Measurements from ENCODE around the gene STK39.
A peak's percentile ranks its signal among the peaks of the same experiment; 100 is the strongest.

STK39 gene

DNA sequence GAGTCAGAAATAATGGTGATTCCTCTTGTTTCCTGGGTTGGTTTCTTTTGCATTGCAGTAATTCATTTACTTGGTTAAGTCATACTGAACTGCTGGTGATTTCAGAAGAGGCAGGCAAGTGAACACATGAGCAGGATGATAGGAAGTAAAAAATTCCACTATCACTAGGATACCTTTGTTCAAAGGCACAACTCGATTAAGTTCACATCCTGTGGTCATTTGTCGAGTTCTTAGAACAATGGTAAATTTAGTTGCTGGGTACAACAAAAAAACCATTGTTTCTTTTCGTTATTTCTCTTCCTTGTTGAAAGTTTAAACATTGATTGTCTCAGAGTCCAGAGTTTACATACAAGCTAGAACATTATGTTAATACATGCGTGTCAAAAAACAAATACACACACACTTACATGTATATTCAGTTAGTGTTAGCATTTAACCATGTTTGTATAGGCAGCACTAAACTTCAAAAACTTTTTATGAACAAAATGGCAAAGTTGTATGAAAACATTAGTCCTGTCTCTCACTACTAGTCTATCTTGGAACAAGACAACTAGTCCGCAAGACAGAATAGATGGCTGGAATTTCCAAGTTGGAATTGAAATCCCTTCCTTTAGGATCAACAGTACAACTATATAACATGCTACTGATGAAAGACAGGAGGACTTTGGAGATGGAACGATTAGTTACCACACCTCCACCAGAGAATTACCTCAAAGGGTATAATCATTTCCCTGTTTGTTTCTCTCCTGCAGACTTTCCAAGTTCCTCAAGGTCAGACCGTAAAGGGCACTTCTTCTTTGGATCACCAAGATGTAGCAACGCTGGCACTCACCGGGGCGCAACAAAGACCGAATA, 26.2 kb downstream of the STK39 start:
- H3K36me3 ChIP-seq (ENCODE audit: control insufficient read depth in 1 of 2, insufficient read depth in 2 of 2, low read length in 2 of 2) = no peaks in the 10 kb centered on the region
- H3K27me3 ChIP-seq (ENCODE audit: low read depth, low read length) = no peaks in the 10 kb centered on the region
- H3K4me1 ChIP-seq (ENCODE audit: control insufficient read depth in 1 of 2, insufficient read depth in 2 of 2, low read length in 2 of 2) = peaks cover 0 to 5% of the 10 kb centered on the region in 2 donors
- H3K27ac ChIP-seq (ENCODE audit: low read length) = peak overlapping the region; percentile 80
- H3K9me3 ChIP-seq (ENCODE audit: control insufficient read depth in 1 of 2, low read length in 2 of 2) = no peaks in the 10 kb centered on the region
- H3K4me3 ChIP-seq (ENCODE audit: low read depth in 1 of 2, low read length in 2 of 2) = no peak overlapping the region

DNA sequence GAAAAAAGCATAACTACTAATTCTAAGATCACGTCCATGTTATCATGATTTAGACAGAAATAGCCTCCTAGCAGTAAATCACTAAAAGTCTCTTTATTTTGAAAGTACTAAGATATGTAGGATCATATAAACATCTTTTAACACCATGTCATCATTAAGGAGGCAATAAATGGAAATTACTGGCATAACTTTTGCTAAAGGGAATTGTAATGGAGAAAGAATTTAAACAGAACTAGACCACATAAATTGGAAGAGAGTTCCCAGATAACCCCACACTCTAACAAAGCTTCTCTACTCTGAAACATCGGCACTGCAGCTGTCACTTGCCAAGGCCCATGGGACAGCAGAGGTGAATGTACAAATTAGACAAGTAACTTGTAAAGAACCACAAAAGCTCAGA, 29.5 kb downstream of the STK39 start:
- H3K27me3 ChIP-seq (ENCODE audit: low read depth, low read length) = no peaks in the 10 kb centered on the region
- H3K9me3 ChIP-seq (ENCODE audit: control insufficient read depth in 1 of 2, low read length in 2 of 2) = no peaks in the 10 kb centered on the region
- H3K27ac ChIP-seq (ENCODE audit: low read length) = no peak overlapping the region
- H3K36me3 ChIP-seq (ENCODE audit: control insufficient read depth in 1 of 2, insufficient read depth in 2 of 2, low read length in 2 of 2) = no peaks in the 10 kb centered on the region
- H3K4me1 ChIP-seq (ENCODE audit: control insufficient read depth in 1 of 2, insufficient read depth in 2 of 2, low read length in 2 of 2) = peaks cover 0 to 7% of the 10 kb centered on the region in 2 donors
- no peak overlapping the region for H3K4me3 ChIP-seq (ENCODE audit: low read depth in 1 of 2, low read length in 2 of 2)

DNA sequence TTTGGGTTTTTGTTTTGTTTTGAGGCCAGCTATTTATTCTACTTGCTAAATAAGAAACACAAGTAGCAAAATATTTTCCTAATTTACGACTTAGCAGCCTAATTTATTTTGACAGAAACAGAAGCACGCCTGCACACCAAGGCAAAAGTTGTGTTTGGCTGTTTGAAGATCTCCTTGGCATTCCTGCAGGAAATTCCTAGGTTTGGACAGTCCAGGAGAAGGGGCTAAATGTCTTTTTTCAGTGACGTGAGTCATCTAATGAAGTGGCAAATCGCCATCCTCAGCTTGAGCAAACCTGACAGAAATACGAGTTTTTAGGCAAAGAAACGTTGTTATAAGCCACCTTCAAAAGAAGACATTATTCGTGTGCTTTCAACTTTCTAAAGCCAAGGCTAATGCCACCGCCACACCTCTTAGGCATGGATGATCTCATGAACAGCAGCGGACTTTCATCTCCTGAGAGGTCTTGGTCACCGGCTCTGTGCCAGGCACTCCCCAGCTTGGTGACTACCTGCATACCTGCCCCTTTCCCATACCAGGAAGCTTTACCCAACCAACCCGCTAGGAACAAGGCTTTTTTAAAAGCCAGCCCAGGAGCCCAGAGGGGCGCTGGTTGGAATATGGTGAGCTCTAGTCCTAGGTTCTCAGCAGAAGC, 30.9 kb downstream of the STK39 start:
- H3K27ac ChIP-seq (ENCODE audit: low read length) = peak overlapping the region; percentile 47
- peaks cover 3 to 9% of the 10 kb centered on the region in 2 donors for H3K4me1 ChIP-seq (ENCODE audit: control insufficient read depth in 1 of 2, insufficient read depth in 2 of 2, low read length in 2 of 2)
- no peaks in the 10 kb centered on the region for H3K9me3 ChIP-seq (ENCODE audit: control insufficient read depth in 1 of 2, low read length in 2 of 2)
- H3K4me3 ChIP-seq (ENCODE audit: low read depth in 1 of 2, low read length in 2 of 2) = no peak overlapping the region
- no peaks in the 10 kb centered on the region for H3K27me3 ChIP-seq (ENCODE audit: low read depth, low read length)
- H3K36me3 ChIP-seq (ENCODE audit: control insufficient read depth in 1 of 2, insufficient read depth in 2 of 2, low read length in 2 of 2) = no peaks in the 10 kb centered on the region

DNA sequence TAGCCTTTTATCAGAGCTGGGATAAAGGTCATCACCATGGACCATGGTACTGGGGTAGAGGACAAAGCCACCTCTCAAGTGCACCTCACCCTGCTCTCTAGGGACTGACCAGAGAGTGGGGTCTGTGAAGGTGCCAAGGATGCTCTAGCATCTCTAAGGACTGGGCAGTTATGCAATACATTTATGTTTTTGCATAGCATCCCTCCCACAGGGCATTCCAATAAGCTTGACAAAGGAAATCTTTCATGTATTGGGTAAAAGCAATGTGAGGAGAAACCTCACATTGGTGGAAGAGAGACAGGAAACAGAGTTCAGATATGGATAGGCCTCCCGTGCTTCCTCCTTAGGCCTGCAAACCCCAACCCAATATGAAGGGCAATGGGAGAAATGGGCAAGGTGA, 31.6 kb downstream of the STK39 start:
- Histone ChIP-seq H3K27me3 (ENCODE audit: low read depth, low read length) (no peaks in the 10 kb centered on the region), H3K27ac (ENCODE audit: low read length) (peak overlapping the region; percentile 47), H3K4me3 (ENCODE audit: low read depth in 1 of 2, low read length in 2 of 2) (no peak overlapping the region), H3K9me3 (ENCODE audit: control insufficient read depth in 1 of 2, low read length in 2 of 2) (no peaks in the 10 kb centered on the region), H3K36me3 (ENCODE audit: control insufficient read depth in 1 of 2, insufficient read depth in 2 of 2, low read length in 2 of 2) (no peaks in the 10 kb centered on the region), H3K4me1 (ENCODE audit: control insufficient read depth in 1 of 2, insufficient read depth in 2 of 2, low read length in 2 of 2) (peaks cover 8 to 14% of the 10 kb centered on the region in 2 donors)

DNA sequence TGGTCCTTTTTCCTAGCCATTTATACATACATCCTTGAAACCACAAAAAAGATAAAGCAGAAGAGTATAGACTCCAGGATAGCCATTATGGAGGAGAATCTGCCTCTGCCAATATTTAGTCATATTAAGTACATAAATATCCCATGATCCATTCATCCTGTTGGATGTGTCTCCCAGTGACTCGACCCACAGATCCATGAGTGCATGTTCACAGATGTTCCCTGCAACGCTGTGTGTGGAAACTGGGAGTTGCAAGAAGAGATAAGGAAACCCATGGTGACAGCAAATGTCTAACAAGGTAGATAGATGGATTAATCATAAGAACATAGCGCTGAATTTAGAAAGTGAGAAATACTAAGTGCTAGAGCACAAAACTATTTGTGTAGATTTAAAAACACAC, 34.5 kb downstream of the STK39 start:
- H3K9me3 ChIP-seq (ENCODE audit: control insufficient read depth in 1 of 2, low read length in 2 of 2) = no peaks in the 10 kb centered on the region
- no peaks in the 10 kb centered on the region for H3K36me3 ChIP-seq (ENCODE audit: control insufficient read depth in 1 of 2, insufficient read depth in 2 of 2, low read length in 2 of 2)
- H3K4me1 ChIP-seq (ENCODE audit: control insufficient read depth in 1 of 2, insufficient read depth in 2 of 2, low read length in 2 of 2) = peaks cover 12 to 14% of the 10 kb centered on the region in 2 donors
- no peak overlapping the region for H3K27ac ChIP-seq (ENCODE audit: low read length)
- no peaks in the 10 kb centered on the region for H3K27me3 ChIP-seq (ENCODE audit: low read depth, low read length)
- H3K4me3 ChIP-seq (ENCODE audit: low read depth in 1 of 2, low read length in 2 of 2) = no peak overlapping the region

DNA sequence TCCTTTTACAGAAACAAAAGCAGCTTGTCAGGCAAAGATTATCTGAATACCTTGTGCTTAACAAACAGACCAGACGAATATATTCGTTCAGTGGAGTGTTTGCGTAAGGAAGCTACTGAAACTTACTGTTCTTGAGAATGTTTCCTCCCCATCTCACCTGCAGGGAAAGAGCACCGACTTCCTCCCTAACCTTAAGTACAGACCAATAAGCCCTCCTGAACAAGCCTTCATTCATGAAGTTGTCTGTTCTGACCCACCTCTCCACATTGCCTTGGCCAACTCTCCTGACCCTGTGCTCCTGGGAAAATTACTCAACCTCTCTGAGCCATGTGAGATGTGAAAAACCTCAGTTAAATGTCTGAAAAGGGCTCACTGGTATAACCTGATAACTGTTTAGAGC, 35.2 kb downstream of the STK39 start:
- peaks cover 12 to 14% of the 10 kb centered on the region in 2 donors for H3K4me1 ChIP-seq (ENCODE audit: control insufficient read depth in 1 of 2, insufficient read depth in 2 of 2, low read length in 2 of 2)
- no peaks in the 10 kb centered on the region for H3K36me3 ChIP-seq (ENCODE audit: control insufficient read depth in 1 of 2, insufficient read depth in 2 of 2, low read length in 2 of 2)
- H3K27me3 ChIP-seq (ENCODE audit: low read depth, low read length) = no peaks in the 10 kb centered on the region
- no peaks in the 10 kb centered on the region for H3K9me3 ChIP-seq (ENCODE audit: control insufficient read depth in 1 of 2, low read length in 2 of 2)
- H3K4me3 ChIP-seq (ENCODE audit: low read depth in 1 of 2, low read length in 2 of 2) = no peak overlapping the region
- peak overlapping the region; percentile 25 for H3K27ac ChIP-seq (ENCODE audit: low read length)

DNA sequence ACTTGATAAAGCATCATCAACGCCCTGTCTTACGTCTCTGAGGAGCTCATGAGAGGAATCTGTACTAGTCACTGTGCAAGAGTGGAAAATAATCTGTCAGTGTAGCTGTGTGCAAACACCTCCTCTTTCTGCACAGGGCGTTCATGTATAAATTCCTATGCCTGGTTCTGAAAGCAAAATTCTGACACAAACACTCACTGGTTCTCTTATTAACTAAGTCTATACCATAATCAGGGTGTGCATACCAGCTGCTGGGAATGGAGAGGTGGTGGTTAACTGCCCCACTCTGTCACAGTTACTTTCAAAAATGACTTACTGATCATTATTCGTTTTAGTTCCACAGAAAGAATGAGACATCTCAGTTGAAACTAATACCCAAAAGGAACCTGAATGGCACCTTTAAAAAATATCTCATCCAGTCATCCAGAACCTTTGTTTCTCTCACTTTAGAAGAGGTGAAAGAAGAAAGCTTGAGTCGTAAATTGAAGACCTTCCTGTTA, 35.7 kb downstream of the STK39 start:
- Histone ChIP-seq H3K4me3 (ENCODE audit: low read depth in 1 of 2, low read length in 2 of 2) (no peak overlapping the region), H3K27ac (ENCODE audit: low read length) (peak overlapping the region; percentile 25), H3K27me3 (ENCODE audit: low read depth, low read length) (no peaks in the 10 kb centered on the region), H3K4me1 (ENCODE audit: control insufficient read depth in 1 of 2, insufficient read depth in 2 of 2, low read length in 2 of 2) (peaks cover 12 to 14% of the 10 kb centered on the region in 2 donors), H3K36me3 (ENCODE audit: control insufficient read depth in 1 of 2, insufficient read depth in 2 of 2, low read length in 2 of 2) (no peaks in the 10 kb centered on the region), H3K9me3 (ENCODE audit: control insufficient read depth in 1 of 2, low read length in 2 of 2) (no peaks in the 10 kb centered on the region)

DNA sequence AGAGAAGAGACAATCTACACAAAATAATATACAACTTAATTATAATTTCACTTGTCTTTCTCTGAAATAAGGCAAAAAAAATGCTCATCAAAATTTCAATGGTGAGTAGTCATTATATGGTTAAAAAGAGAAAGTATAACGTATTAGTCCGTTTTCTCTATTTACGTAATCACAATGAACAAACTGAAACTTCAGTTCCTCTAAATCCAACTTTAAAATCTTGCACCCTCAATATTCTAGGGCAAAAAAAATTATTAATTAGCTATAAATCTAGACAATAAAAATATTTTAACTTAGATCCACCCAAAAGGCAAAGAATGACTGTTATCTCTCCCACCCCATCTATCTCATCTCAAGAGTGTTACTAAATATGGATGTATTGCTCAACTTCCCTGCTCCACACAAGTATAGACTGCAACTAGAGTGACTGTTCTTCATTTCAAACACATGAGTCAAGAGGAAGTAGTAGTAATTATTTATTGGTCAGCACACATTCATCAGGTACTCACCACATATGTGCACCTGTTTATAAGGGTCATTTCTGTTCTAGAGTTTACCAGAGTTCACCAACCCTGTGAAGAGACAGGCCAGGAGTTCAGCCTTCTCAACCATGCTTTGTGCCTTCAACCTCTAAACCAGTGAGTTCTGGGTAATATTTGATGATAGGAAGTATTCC, 36.4 kb downstream of the STK39 start:
- H3K27me3 ChIP-seq (ENCODE audit: low read depth, low read length) = no peaks in the 10 kb centered on the region
- H3K27ac ChIP-seq (ENCODE audit: low read length) = peak overlapping the region; percentile 25
- no peaks in the 10 kb centered on the region for H3K9me3 ChIP-seq (ENCODE audit: control insufficient read depth in 1 of 2, low read length in 2 of 2)
- no peaks in the 10 kb centered on the region for H3K36me3 ChIP-seq (ENCODE audit: control insufficient read depth in 1 of 2, insufficient read depth in 2 of 2, low read length in 2 of 2)
- peaks cover 7 to 12% of the 10 kb centered on the region in 2 donors for H3K4me1 ChIP-seq (ENCODE audit: control insufficient read depth in 1 of 2, insufficient read depth in 2 of 2, low read length in 2 of 2)
- H3K4me3 ChIP-seq (ENCODE audit: low read depth in 1 of 2, low read length in 2 of 2) = peak overlapping the region; percentile 29 to 31

DNA sequence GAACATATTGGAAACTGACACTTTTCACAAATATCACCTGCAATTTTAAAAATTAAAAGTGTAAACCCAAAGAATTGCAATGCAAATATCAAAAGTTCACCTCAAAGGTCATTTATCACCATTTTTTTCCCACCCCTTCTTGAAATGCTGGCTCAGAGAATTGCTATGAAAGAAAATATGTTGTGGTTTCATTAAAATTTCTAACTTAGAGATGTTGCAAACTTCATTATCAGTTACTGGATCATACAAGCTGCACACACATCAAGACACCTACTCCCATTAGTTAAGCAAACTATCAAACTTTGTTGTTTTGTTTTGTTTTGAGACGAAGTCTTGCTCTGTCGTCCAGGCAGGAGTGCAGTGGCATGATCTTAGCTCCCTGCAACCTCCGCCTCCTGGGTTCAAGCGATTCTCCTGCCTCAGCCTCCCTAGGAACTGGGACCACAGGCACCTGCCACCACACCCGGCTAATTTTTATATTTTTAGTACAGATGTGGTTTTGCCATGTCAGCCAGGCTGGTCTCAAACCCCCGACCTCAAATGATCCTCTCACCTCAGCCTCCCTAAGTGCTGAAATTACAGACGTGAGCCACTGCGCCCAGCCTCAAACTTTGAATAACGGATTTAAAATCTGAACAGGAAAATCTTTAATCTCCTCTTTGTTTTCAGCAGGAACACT, 37.0 kb downstream of the STK39 start:
- Histone ChIP-seq H3K4me1 (ENCODE audit: control insufficient read depth in 1 of 2, insufficient read depth in 2 of 2, low read length in 2 of 2) (peaks cover 7 to 12% of the 10 kb centered on the region in 2 donors), H3K27ac (ENCODE audit: low read length) (peak overlapping the region; percentile 25), H3K36me3 (ENCODE audit: control insufficient read depth in 1 of 2, insufficient read depth in 2 of 2, low read length in 2 of 2) (no peaks in the 10 kb centered on the region), H3K9me3 (ENCODE audit: control insufficient read depth in 1 of 2, low read length in 2 of 2) (no peaks in the 10 kb centered on the region), H3K4me3 (ENCODE audit: low read depth in 1 of 2, low read length in 2 of 2) (peak overlapping the region; percentile 29 to 31), H3K27me3 (ENCODE audit: low read depth, low read length) (no peaks in the 10 kb centered on the region)

DNA sequence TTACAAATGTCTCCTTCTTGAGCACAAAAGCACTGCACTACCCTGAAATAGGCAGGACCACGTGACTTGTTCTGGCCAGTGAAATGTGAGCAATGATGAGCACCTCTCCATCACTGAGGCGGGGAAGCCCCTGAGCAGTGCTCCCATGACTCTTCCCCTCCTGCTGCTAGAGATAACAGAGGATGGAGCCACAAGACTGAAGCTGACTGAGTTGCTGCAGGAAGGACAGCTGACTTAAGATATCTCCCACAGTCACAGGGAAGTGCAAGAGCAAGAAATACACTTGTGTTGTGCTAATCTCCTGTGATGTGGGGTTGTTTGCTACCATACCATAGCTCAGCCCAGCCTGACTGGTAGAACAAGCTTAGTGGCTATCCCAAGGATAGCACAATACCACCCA, 38.7 kb downstream of the STK39 start:
- Histone ChIP-seq H3K27ac (ENCODE audit: low read length) (no peak overlapping the region), H3K4me1 (ENCODE audit: control insufficient read depth in 1 of 2, insufficient read depth in 2 of 2, low read length in 2 of 2) (peaks cover 7 to 12% of the 10 kb centered on the region in 2 donors), H3K27me3 (ENCODE audit: low read depth, low read length) (no peaks in the 10 kb centered on the region), H3K36me3 (ENCODE audit: control insufficient read depth in 1 of 2, insufficient read depth in 2 of 2, low read length in 2 of 2) (no peaks in the 10 kb centered on the region), H3K9me3 (ENCODE audit: control insufficient read depth in 1 of 2, low read length in 2 of 2) (no peaks in the 10 kb centered on the region), H3K4me3 (ENCODE audit: low read depth in 1 of 2, low read length in 2 of 2) (no peak overlapping the region)

DNA sequence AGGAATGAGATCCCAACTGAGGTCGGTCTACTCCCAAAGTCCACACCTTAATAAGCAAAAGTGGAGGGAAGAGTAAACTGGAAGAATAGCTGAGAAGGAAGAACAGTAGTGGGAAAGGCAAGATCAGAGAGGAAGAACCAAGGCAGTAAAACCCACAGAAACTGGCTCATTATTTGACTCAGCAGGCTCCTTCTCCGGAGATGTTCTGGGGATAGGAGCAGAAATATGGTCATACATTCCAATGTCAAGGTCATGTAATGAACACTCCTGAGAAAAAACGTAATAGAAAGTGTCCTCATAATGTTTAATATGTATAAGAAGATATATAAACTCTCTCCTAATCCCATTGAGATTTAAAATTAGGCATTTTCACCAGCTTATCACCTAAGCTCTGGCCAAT, 39.5 kb downstream of the STK39 start:
- Histone ChIP-seq H3K27me3 (ENCODE audit: low read depth, low read length) (no peaks in the 10 kb centered on the region), H3K4me3 (ENCODE audit: low read depth in 1 of 2, low read length in 2 of 2) (no peak overlapping the region), H3K36me3 (ENCODE audit: control insufficient read depth in 1 of 2, insufficient read depth in 2 of 2, low read length in 2 of 2) (no peaks in the 10 kb centered on the region), H3K27ac (ENCODE audit: low read length) (no peak overlapping the region), H3K9me3 (ENCODE audit: control insufficient read depth in 1 of 2, low read length in 2 of 2) (no peaks in the 10 kb centered on the region), H3K4me1 (ENCODE audit: control insufficient read depth in 1 of 2, insufficient read depth in 2 of 2, low read length in 2 of 2) (peaks cover 7 to 12% of the 10 kb centered on the region in 2 donors)

Measured in muscle layer of duodenum (tissue), 2 donors.